Activated naive CD8-positive, alpha-beta T cell treated with anti-CD3 and anti-CD28 coated beads, Interleukin-2, amount 50 U/mL, for 16 hours (primary cell): Measurements from ENCODE around the gene FAF1.

Source experiments
- DNase-seq: peaks from one replicate; pipeline ENCODE4 v3.0.0-alpha.2; 2020; ENCODE audit warnings: low read depth, low spot score

FAF1 gene

DNA sequence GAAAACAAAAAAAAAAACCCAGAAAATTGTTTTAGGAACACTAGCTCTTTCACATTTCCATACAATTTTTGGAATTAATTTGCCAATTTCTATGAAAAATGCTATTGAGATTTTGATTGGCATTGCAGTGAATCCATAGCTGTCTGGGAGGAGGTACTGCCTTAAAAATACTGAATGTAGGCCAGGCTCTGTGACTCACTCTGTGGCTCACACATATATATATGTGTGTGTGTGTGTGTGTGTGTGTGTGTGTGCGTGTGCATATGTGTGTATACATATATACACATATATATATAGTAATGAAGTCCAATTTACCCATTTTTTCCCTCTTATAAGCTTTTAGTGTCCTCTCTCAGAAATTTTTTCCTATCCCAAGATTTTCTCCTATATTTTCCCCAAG lies 322.6 kb downstream of the FAF1 start:
- no peak for DNase-seq

DNA sequence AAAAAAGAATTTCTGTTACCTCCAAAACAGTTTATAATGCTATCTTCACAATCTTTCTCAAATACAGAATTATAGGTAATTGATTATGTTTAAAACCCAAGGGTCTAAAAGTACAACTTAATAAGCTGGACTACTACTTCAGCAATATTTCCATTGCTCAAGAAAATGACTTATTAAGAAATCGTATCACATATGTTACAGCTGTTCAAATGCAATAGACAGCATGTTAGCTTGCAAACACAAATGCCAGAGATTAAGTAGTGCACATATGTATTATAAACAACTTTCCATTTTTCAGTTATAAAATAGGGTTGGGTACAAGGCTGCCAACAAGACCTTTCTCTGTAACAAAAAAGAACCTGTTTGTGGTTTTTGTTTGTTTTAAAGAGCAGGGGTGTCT lies 325.8 kb downstream of the FAF1 start:
- no peak for DNase-seq

DNA sequence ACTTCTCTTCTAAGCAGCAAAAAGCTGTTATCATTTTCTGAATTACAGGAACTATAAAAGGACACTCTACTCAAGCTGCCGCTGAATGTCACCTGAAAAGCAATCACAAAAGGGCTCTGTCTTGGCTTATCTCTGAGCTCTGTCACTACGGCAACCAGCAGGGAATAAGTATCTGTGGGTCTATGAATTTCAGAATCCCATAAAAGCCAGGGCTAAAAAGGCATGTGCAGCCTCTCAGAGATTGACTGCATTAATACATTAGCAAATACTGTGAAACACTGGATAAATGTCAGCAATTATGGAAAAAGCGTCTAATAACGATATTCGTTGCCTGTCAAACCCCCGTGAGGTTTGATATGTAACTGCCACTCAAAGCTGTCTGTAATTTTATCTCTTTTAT lies 326.6 kb downstream of the FAF1 start:
- DNase-seq, result no peak

DNA sequence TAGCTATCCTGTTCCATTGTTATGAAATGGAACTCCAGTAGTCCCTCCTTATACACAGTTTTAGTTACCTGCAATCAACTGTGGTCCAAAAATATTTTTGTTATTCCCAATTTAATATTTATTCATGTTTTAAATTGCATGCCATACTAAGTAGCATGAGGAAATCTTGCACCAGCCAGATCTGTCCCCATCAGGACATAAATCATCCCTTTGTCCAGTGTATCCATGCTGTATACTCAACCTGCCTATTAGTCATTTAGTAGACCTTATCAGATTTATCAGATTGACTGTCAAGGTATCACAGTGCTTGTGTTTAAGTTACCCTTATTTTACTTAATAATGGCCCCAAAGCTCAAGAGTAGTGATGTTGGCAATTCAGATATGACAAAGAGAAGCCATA lies 328.9 kb downstream of the FAF1 start:
- DNase-seq, result no peak

DNA sequence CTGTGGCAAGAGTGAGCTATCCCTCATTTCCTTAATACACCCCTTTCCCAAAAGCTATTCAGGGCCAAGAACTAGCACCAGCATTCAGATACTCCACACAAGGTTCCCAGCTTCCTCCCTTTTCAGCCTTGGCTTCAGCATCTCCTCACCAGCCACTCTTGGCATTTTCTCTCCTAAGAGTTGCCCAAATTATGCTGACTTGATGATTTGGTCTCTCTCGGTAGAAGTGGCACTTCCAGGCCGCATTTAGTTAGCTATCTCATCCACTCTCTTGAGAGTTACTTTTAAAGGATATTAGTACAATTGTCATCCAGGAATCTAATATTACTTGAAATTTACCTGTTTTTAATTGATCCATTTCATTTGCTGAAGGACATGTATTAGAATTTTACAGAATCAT lies 337.8 kb downstream of the FAF1 start:
- DNase-seq, result no peak

DNA sequence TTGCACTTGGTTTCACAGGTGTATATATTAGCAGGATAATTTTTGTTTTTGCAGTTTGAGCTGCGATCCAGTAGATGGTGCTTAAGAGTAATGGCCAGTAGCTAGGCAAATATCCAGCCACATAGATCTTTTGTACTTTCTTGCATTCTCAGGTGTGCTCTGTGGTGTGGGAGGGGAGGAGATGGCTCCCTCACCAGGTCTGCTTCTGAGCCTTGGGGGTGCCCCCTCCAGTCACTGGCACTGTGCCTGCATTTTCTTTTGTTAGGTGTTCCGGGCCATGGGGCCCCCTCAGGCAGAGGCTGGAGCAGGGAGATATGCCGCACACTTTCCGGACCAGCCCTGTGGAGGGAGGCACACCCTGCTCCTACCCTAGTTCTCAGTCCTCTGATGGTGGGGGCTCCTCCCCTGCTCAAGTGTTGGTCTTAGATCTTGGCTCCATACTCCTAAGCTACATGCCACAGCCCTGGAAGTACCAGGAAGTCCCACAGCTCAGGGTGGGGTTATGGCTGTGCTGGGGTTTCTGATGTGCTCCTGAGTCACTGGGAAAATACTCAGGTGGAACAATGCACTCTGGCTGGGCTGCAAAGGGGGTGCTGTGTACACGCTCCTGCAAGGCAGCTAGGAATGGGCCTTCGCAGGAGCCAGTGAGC lies 339.3 kb downstream of the FAF1 start:
- no peak for DNase-seq

DNA sequence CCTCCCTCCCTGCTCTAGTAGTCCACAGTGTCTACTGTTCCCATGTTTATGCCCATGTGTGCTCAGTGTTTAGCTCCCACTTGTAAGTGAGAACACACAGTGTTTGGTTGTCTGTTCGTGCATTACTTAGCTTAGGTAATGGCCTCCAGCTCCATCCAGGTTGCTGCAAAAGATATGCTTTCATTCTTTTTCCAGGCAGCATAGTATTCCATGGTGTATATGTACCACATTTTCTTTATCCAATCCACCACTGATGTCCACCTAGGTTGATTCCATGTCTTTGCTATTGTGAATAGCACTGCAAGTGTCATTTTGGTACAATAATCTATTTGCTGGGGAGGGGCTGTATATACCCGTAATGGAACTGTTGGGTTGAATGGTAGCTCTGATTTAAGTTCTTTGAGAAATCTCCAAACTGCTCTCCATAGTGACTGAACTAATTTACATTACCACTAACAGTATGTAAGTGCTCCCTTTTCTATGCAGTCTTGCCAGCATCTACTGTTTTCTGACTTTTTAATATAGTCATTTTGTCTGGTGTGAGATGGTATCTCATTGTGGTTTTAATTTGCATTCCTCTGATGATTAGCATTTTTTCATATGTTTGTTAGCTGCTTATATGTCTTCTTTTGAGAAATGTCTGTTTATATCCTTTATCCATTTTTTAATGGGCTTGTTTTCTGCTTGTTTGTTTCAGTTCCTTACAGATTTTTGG lies 344.9 kb downstream of the FAF1 start:
- no peak for DNase-seq

DNA sequence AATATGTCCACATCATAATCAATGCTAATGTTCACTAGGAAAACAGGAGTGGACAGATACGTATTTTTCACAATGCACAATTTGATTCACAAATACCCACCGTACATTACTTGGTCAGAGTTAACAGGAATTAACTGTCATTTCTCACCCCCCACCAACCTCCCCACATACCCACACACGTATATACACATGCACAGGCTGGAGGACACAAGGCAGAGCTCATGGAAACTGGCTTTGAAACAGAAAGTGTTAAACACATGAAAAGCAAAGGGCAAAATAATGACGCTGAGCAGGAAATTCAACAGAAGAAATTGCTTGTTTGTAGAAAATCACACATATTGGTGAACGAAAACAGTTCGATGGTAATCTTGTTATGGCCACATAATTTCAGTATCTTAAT lies 348.4 kb downstream of the FAF1 start:
- DNase-seq, result no peak

DNA sequence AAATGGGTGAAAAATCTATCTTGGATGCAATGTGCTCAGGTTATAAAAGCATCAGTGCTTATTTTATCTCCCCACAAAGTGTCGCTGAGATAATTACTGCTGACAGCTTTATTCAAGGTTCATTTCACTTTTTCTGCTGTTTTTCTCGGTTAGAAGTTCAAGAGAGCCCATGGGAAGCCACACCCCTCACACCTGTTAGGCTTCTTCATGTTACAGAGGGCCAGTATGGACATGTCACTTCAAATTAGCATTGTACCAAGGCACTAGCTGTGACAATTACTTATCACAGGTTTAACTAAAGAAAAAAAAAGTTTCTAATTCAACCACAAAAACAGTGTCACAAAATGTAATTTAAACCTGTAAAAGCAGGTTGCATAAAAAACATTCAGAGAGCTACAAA lies 349.5 kb downstream of the FAF1 start:
- no peak for DNase-seq

DNA sequence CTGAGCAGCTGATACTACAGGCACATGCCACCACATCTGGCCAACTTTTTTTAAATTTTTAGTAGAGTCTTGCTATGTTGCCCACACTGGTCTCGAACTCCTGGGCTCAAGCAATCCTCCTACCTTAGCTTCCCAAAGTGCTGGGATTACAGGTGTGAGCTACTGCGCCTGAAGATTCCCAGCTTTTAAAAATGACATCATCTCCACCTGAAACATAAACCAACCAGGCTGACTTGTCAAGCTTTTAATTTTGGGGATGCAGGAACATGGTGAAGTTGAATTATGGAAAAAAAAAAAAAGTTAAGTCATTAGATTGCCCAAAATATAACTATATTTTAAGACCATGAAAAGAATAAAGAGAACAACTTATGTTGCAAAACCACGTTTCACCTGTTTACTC lies 350.6 kb downstream of the FAF1 start:
- no peak for DNase-seq

DNA sequence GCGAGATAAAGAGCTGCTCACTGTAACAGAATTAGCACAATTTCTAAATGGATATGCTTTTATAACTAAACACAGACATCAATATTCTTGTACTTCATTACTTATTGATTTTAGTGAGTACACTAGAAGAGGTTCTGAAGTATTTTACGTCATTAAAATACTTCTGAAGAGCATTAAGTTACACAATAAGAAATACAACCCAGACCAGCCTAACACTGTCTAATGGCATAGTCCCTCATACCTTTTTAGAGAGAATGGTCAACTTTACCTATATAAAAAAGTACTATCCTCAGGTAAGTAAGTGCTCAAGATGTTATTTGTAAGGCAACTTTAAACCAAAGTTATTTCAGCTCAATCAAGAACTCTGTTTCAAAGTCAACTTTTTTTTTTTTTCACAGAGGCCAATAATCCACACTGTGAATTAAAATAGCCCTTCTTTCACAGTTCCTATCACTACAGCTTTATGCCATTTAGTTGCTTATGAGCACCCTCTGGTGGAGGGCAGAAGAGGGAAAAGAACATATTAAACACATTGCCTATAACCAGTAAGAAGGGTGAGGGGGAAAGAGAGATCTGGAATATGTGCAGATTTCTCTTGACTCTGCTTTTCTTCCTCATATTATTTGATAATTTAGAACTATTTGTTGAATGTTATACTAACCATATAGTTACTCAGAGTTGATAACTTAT lies 354.7 kb downstream of the FAF1 start:
- DNase-seq, result no peak

DNA sequence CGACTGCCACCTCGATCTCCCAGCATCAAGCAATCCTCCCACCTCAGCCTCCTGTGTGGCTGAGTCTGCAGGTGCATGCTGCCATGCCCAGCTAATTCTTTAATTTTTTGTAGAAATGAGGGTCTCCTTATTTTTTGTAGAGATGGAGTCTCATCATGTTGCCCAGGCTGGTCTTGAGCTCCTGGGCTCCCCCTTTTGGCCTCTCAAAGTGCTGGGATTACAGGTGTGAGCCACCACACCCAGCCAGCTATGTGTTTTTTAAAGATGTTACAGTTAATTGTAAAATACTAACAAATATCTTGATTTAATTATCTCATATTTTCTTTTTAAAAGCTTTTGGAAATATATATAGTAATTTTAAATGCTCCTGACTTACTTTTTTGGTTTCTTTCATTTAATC lies 355.5 kb downstream of the FAF1 start:
- DNase-seq, result no peak

DNA sequence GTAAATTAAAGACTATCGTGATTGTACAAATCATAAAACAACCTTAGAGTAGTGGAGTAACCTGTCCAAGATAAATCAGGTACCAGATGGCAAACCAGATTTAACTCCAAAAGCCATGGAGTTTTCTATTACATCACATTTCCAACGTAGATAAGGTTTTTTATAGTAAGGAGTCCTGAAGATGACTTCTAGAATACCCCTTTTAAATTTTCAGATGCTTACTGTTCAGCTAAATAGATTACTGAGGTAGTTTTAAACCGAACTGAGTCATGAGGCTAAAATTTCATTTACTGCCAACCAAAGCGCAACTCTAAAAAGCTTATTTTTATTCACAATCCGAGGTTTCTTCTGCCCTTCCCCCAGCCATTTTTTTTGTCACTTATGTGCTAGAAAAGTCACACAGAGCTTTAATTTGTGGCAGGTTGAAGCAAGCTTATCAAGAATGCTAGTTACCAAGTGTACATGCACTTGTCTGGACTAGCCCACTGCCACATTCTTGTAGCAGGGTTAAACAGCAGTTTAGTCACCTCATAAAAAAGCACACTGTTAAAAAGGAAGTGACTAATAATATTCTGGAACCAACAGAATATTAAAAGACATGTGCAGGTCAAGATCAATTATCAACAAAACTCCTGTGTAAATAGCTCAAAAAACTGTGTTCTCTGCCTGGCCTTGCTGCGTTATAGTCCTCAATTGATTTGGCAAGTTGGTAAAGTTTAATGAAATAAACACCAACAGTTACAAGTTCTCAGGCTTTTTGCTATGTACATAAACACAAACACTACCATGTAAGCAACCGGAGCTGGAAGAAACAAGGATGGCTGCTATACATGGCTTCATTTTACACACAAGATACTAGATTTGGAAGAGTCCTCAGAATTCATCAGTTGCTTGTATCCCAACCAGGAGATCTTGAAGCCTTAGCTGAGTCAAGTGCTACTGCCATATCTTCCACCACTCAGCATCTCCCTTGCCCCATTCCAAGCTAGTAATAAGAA lies 356.5 kb downstream of the FAF1 start:
- DNase-seq, result no peak

DNA sequence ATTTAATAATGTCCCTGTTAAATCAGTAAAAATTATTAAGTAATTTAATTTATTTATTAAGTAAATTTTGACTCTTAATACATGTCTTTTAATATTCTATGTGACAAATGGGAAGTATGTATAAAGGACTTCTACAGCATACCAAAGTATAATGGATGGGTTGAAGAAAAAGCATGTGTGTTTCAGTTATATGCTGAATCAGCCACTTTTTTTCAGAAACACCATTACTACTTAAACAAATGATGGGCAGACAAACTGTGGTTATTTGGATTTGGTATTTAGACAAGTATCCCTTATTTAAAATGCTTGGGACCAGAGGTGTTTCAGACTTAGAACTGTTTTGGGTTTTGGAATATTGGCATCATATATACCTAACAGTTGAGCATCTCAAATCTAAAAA lies 360.5 kb downstream of the FAF1 start:
- DNase-seq, result no peak

DNA sequence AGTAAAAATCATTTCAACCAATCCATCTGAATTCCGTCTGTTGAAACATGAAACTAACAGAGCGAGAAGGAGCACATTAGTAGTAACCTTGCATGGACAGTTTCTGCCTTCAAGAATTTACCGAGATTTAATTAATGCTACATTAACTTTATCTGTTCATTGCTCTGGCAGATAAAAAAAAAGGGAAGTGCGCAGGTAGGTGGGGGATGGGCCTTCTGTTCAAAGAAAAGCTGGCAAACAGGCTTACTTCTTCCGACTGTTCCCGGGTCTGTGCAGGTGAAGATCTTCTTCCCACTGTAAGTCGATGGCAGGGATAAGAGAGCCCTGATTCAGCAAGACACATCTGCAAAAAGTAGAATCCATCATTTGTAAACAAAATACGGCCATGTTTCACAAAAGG lies 364.2 kb downstream of the FAF1 start:
- no peak for DNase-seq

DNA sequence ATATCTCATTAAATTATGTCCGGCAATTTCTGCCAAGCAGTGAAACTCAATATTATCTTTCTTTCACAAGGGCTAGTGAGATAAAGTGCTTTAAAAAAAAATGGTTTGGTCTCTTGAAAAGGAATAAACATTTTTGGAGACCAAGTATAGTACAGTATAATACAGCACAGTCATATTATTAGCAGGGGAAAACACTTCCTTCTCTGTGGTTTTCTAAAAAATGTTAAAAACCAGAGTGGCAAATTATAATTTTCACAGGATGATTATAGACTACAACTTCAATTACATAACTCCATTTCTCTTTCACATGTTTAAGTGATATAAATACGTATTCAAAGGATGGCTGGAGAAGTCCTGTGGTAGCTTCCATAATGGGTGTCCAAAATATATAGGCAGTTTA lies 366.6 kb downstream of the FAF1 start:
- DNase-seq, result no peak

DNA sequence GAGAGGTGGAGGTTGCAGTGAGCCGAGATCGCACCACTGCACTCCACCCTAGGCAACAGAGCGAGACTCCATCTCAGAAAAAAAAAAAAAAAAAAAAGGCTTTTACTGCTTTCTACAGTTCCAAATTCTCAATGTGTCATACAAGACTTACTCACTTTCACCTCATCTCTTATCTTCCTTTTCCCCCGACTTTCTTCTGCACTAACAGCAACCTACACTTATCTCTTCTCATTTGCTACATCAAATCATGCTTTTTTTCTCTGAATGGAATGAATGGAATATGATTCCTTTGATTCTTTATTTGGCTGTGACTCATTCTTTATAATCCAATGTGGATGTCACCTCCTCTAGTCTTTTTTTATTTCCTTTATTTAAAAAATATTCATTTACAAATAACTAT lies 368.5 kb downstream of the FAF1 start:
- no peak for DNase-seq

DNA sequence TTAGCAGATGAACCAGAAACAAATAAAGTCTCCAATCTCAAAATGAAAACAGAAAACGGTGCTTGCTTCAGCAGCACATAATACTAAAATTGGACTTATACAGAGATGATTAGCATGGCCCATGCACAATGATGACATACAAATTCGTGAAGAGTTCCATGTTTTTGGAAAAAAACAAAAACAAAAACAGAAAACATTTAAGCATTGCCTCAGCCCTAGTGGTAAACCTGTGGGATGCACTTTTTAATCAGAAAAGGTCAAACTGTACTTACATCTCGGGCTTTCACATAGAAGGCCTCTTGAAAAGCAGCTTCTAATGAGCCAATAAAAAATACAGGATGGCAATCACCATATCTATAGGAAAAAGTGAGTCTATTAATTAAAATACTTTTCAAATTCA lies 377.7 kb downstream of the FAF1 start:
- DNase-seq, result no peak

DNA sequence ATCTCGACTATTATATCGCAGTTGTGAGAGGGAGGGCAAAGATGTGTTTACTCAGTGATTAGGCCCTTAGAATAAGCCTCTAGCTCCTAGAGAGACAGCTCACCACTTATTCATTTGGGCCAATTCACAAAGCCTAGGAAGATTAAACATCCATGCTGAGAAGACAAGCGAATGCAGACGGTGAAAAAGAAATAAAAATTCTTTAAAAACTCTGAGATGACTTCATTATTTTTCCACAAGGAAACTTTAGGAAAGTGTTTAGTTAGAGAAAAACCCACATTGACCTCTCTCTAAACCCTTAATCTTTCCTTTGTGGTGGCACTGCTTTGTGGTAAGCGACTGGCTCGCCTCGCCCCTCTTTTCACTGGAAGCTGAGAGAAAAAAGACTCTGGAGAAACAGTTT lies 390.0 kb downstream of the FAF1 start:
- no peak for DNase-seq

DNA sequence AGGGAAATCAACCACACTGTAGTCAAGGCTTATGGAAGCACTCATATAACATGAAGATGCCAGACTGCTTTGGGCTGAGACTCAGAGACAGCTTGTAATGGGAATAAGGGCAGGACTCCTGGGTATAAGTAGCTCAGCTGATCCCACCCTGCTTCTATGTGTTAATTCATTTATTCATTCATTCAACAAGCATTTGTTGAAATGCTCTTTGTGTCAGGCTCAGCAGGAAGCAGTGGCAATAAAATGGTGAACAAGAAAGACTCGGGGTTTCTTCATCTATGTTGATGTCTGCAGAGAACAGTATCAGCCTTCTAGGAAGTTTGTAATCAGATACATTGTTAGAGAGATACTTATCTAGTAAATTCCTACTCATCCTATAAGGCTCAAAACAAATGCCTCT lies 391.3 kb downstream of the FAF1 start:
- no peak for DNase-seq

DNA sequence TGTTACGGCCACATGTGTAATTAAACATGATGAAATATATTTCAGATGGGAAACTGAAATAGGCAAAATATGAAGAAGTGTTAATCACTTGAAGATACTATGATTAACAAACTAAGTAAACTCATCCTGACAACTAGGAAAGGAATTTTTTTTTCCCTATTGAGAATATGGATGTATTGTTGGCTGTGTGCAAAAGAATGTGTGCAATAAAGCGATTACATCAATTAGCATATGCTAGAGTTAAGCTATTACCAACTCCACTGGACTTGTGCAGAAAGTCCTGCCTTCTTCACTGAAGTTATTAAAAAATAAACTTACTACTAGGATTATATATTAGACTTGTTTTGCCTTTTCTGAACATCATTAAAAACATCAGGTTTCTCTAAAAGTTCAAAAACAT lies 393.7 kb downstream of the FAF1 start:
- no peak for DNase-seq

DNA sequence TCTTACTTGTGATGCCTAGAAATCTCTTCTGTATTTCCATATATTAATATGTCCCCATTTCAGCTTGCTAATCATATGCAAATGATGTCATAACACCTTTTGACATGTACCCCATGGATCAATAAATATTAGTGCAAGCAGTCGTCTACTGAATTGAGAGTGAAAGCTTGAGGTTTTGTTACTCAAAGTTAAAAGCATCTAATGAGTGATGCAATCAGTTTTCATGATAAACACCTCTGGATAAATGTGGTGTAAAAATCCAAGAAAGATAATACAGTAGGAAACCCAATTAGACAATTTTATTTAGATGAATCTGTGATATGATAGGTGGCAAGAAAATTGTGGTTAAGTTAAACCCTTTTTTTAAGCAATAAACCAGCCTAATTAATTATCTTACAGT lies 395.6 kb downstream of the FAF1 start:
- no peak for DNase-seq
